GM19397 (cell line): ENCODE data around the gene ENAH.
"Not testable (repeated sequence)": the region's sequence is repeated elsewhere in the genome, so short reads cannot be mapped to it uniquely, and the experiment has no call there.

Source experiments
- ATAC-seq: cut with Tn5 transposase; IDR thresholded peaks from one replicate; pipeline ENCODE4 v1.9.1; 2021; ENCODE audit warnings: mild to moderate bottlenecking, moderate library complexity; ENCODE audit not compliant: unreplicated experiment

Gene ENAH

GRCh38 chr1:225533238-225533637 is 119.7 kb downstream of the ENAH start:
- no peak for ATAC-seq

GRCh38 chr1:225532240-225532944 is 120.5 kb downstream of the ENAH start:
- no peak for ATAC-seq

GRCh38 chr1:225529726-225530125 is 123.2 kb downstream of the ENAH start:
- no peak for ATAC-seq

GRCh38 chr1:225527575-225527974 is 125.3 kb downstream of the ENAH start:
- no peak for ATAC-seq

GRCh38 chr1:225526878-225527277 is 126.0 kb downstream of the ENAH start:
- no peak for ATAC-seq

GRCh38 chr1:225525377-225525776 is 127.5 kb downstream of the ENAH start:
- no peak for ATAC-seq

GRCh38 chr1:225524570-225524969 is 128.4 kb downstream of the ENAH start:
- ATAC-seq = no peak

DNA sequence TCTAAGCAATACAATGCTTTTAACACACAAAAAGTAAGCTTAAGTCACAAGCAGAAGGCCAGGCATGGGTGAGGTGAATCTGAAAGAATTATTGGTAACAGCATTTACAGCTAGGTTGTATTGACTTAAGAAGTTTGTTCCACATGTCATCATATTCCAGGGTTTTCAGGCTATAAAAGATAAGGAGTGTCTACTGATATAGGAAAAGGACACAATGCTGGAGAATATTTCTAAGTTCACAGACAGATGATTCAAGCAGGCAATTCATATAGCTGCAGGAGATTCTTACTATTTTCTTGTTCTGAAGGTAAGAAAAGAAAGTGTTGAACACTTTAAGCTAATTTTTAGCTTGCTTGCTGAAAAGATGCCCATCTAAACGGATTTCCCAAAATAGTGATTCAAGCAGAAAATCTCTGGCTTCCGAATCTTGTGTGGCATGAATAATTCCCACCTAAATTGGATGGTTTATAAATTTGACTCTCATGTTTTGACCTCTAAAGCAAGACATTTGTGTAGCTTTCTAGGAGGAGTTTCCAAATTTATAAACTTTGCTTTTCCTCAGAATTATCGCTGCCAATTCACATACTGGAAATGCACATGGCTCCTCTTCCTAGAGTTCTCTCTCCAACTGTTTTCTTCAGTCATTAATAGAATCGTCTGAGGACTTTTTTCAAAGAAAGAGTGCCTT is 129.5 kb downstream of the ENAH start:
- no peak for ATAC-seq

GRCh38 chr1:225522588-225523262 is 130.2 kb downstream of the ENAH start:
- no peak for ATAC-seq

DNA sequence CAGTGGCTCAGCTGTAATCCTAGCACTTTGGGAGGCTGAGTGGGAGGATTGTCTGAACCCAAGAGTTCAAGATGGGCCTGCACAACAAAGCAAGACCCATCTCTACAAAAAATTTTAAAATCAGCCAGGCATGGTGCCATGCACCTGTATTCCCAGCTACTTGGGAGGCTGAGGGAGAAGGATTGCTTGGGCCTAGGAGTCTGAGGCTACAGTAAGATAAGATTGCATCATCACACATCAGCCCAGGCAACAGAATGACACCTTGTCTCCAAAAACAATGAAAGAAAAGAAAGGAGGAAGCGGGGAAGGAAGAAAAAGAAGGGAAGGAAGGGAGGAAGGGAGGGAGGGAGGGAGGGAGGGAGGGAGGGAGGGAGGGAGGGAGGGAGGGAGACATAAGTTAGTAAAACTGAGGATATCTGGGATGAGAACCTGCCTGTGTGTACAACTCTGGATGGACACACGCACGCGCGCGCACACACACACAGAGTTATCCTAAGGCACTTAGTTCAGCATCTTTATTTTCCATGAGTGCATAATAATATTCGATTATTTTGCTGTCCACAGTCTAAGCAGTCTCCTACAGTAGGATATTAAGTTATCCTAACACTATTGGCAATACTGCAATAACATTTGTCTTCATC is 132.2 kb downstream of the ENAH start:
- no peak for ATAC-seq

- ATAC-seq = no peak
These were observed 133.6 kb downstream of the ENAH start for GRCh38 chr1:225519166-225519863.

DNA sequence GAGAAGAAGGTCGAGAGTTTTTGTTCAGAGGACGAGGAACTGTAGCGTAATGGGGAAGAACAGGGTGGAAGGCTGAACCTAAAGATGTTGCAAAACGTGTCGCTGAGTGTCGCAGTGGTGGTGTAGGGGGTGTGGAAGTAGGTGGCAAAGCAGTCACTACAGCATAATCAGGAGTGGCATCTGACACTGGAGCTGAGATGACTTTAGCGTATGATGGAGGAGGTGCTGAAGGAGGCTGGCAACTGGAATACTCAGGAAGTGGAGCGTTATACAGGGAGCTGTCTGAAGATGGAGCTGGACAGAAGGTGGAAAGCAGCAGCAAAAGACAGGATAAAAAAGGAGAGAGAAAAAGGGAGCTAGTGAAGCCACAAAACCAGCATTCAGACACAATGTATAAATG is 135.2 kb downstream of the ENAH start:
- ATAC-seq = no peak

- no peak for ATAC-seq
These were observed 135.7 kb downstream of the ENAH start for GRCh38 chr1:225517221-225517620.

DNA sequence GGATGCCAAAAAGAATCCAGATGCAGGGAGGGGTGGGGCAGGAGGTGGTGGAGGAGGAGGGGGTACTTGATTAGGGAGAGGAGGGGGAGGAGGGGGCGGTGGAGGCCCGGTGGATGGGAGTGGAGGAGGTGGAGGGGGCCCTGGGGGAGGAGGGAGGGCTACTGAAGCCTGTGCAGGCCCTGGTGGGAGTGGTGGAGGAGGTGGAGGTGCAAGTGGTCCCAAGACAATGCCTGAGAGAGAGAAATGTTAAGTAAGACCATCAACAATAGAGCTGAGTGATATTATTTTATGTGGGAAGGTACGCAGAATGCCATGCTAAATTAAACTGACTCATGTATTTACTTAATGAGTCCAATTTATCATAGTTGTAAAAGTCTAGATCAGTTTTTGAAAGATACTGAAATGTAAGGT is 138.2 kb downstream of the ENAH start:
- ATAC-seq = no peak

DNA sequence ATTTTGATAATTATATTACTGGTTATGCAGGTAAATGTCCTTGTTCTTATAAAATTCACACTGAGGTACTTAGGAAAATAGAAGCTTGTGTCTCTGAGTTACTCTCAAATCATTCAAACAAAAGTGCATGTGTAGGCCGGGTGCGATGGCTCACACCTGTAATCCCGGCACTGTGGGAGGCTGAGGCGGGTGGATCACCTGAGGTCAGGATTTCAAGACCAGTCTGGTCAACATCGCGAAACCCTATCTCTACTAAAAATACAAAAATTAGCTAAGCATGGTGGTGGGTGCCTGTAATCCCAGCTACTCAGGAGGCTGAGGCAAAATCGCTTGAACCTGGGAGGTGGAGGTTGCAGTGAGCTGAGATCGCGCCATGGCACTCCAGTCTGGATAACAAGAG is 139.3 kb downstream of the ENAH start:
- ATAC-seq = not testable (repeated sequence)

- no peak for ATAC-seq
These were observed 141.0 kb downstream of the ENAH start for GRCh38 chr1:225511828-225512381.

DNA sequence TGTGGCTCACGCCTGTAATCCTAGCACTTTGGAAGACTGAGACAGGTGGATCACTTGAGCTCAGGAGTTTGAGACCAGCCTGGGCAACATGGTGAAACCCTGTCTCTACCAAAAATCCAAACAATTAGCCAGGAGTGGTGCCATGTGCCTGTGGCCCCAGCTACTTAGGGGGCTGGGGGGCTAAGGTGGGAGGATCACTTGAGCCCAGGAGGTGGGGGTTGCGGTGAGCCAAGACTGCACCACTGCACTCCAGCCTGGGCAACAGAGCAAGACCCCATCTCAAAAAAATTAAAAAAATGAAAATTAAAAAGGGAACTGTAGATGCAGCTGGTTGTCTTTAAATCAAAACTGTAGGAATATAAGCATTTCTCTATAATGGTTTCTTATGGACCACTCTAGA is 142.2 kb downstream of the ENAH start:
- ATAC-seq = not testable (repeated sequence)

- no peak for ATAC-seq
These were observed 143.2 kb downstream of the ENAH start for GRCh38 chr1:225509770-225510169.

DNA sequence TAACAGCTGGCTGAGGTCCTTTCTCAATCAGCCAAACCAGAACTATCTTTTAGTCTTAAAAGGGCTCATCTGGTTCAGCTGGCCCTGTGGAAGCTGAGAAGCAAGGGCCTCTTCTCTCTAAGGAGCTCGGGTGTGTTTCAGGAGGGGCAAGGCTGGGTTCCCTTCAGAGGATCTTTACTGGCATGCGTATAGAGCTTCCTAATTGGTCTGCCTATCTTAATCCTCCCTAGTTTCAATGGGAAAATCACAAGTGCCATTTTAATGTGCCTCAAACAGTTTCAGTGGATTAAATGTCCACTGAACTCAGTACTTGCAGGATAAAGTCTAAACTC is 143.6 kb downstream of the ENAH start:
- no peak for ATAC-seq

GRCh38 chr1:225508538-225509375 is 144.2 kb downstream of the ENAH start:
- ATAC-seq = no peak
